Measurements from ENCODE around the gene PCDHGC4.
A peak's percentile ranks its signal among the peaks of the same experiment; 100 is the strongest.

PCDHGC4 gene

DNA sequence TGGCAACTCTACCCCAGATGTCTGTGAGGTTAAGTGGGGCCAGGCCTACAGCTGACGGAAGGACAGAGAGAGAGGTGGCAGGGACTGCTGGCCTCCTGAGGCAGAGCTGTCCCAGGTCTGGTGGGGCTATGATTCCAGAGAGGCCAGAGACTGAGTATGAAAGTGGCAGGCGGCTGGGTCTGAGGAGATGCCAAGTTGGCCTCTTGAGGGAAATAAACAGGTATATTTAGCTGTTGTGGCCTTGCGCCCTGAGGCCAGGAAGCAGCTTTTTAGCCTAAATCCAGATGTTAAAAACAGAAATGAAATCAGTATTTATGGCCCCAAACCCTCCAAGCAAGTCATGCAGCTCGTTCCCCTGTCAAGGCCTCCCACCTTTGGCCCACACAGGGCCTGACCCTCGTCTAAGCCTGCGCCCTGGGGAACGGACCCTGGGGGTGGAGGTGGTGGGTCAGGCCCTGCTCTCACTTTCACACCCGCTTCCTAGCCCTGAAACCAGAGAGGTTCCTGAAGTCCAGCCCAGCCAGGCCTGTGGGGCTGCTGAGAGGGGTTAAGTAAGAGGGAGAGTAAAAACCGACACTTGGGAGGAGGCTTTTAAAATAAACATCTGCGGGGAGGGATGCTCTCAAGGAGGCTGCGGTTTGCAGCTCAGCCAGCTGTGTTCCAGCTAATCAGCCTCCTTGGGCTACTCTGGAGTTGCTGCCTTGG, 22.7 kb downstream of the PCDHGC4 start:
- peak overlapping the region in 1 of 2 donors; percentile 45 for H3K4me3 ChIP-seq (ENCODE audit: low read depth in 1 of 2, low read length in 2 of 2)
- H3K36me3 ChIP-seq (ENCODE audit: insufficient read depth, low read length): peaks cover 23% of the 10 kb centered on the region
- no peaks in the 10 kb centered on the region for H3K27me3 ChIP-seq (ENCODE audit: control insufficient read depth in 1 of 2, insufficient read depth in 2 of 2, low read length in 2 of 2)
- peak overlapping the region; percentile 72 for H3K27ac ChIP-seq (ENCODE audit: low read depth, low read length)
- H3K4me1 ChIP-seq (ENCODE audit: insufficient read depth, low read length): peaks cover 38% of the 10 kb centered on the region
- H3K9me3 ChIP-seq (ENCODE audit: low read length): no peaks in the 10 kb centered on the region
- H3K9ac ChIP-seq (ENCODE audit: low read length): no peak overlapping the region

DNA sequence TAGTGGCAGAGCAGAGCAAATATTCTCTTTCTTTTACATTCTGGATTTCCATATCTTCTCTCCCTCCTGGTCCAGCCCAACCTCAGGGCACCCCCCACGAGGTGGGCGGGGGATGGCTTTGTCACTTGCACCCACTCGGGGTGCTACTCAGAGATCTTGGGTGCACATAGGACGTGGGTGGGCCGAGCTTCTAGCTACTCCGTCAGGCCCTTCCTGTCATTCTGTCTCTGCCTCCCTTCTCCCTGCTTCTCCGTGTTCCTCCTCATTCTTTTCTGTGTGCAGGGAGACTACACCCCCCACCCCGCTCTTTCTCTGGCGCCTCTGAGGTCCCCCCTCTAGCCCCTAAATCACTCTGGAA, 23.6 kb downstream of the PCDHGC4 start:
- peaks cover 38% of the 10 kb centered on the region for H3K4me1 ChIP-seq (ENCODE audit: insufficient read depth, low read length)
- no peaks in the 10 kb centered on the region for H3K27me3 ChIP-seq (ENCODE audit: control insufficient read depth in 1 of 2, insufficient read depth in 2 of 2, low read length in 2 of 2)
- no peaks in the 10 kb centered on the region for H3K9me3 ChIP-seq (ENCODE audit: low read length)
- peak overlapping the region; percentile 24 to 45 for H3K4me3 ChIP-seq (ENCODE audit: low read depth in 1 of 2, low read length in 2 of 2)
- no peak overlapping the region for H3K9ac ChIP-seq (ENCODE audit: low read length)
- H3K27ac ChIP-seq (ENCODE audit: low read depth, low read length): peak overlapping the region; percentile 72
- peaks cover 23% of the 10 kb centered on the region for H3K36me3 ChIP-seq (ENCODE audit: insufficient read depth, low read length)

DNA sequence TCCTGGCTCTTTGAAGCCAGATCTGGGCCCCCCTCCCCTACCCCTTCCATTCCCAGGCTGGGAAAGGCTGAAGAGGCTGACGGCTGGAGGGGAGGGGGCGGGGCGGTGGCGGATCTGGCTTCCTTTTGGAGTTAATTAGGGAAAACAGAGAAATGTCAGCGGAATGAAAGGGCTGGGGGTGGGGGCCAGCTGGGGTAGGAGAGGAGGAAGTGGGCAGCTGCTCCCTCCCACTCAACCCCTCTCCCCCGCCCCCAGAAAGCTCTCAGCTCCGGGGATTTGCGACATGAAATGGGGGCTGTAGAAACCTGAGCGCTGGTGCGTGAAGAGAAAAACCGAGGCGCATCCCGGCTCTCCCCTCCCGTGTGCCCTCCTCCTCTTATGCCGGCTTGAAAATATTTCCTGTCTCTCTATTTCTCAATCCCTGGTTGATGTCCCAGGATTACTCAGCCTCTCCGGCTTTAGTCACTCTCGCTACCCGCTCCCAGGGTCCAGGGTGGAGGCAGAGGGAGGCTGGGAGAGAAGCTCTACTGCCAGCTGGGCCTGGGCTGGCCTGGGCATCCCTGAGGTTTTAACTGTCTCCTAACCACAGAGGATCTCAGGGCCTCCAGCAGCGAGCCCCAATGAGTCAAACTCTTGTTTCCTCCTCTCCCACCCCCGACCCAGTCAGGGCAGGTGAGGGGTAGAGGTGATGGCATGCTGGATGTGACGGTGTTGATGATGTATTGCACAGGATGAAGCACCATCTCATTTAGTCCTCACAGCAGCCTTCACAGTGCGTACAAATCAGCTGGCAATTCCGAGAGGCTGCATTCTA, 24.2 kb downstream of the PCDHGC4 start:
- H3K27me3 ChIP-seq (ENCODE audit: control insufficient read depth in 1 of 2, insufficient read depth in 2 of 2, low read length in 2 of 2): no peaks in the 10 kb centered on the region
- no peaks in the 10 kb centered on the region for H3K9me3 ChIP-seq (ENCODE audit: low read length)
- peaks cover 39% of the 10 kb centered on the region for H3K4me1 ChIP-seq (ENCODE audit: insufficient read depth, low read length)
- H3K36me3 ChIP-seq (ENCODE audit: insufficient read depth, low read length): peaks cover 23% of the 10 kb centered on the region
- H3K4me3 ChIP-seq (ENCODE audit: low read depth in 1 of 2, low read length in 2 of 2): peak overlapping the region; percentile 24 to 45
- peak overlapping the region; percentile 72 for H3K27ac ChIP-seq (ENCODE audit: low read depth, low read length)
- H3K9ac ChIP-seq (ENCODE audit: low read length): no peak overlapping the region

DNA sequence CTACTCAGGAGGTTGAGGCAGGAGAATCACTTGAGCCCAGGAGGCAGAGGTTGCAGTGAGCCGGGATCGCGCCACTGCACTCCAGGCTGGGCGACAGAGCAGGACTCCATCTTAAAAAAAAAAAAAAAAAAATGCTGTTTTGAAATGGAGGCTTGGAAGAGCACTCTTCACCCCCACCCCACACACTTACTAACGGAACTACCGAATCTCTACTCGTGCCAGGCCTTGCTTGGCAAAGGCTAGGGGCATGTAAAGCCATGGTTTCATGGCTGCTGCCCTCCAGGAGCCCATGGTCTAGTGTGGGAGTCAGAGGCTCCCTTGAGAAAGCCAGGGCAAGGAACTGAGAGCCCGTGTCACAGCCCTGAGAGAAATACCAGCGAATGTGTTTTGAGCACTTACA, 25.3 kb downstream of the PCDHGC4 start:
- H3K27ac ChIP-seq (ENCODE audit: low read depth, low read length): no peak overlapping the region
- peaks cover 22% of the 10 kb centered on the region for H3K36me3 ChIP-seq (ENCODE audit: insufficient read depth, low read length)
- H3K27me3 ChIP-seq (ENCODE audit: control insufficient read depth in 1 of 2, insufficient read depth in 2 of 2, low read length in 2 of 2): no peaks in the 10 kb centered on the region
- H3K4me1 ChIP-seq (ENCODE audit: insufficient read depth, low read length): peaks cover 50% of the 10 kb centered on the region
- no peaks in the 10 kb centered on the region for H3K9me3 ChIP-seq (ENCODE audit: low read length)
- no peak overlapping the region for H3K4me3 ChIP-seq (ENCODE audit: low read depth in 1 of 2, low read length in 2 of 2)
- no peak overlapping the region for H3K9ac ChIP-seq (ENCODE audit: low read length)

DNA sequence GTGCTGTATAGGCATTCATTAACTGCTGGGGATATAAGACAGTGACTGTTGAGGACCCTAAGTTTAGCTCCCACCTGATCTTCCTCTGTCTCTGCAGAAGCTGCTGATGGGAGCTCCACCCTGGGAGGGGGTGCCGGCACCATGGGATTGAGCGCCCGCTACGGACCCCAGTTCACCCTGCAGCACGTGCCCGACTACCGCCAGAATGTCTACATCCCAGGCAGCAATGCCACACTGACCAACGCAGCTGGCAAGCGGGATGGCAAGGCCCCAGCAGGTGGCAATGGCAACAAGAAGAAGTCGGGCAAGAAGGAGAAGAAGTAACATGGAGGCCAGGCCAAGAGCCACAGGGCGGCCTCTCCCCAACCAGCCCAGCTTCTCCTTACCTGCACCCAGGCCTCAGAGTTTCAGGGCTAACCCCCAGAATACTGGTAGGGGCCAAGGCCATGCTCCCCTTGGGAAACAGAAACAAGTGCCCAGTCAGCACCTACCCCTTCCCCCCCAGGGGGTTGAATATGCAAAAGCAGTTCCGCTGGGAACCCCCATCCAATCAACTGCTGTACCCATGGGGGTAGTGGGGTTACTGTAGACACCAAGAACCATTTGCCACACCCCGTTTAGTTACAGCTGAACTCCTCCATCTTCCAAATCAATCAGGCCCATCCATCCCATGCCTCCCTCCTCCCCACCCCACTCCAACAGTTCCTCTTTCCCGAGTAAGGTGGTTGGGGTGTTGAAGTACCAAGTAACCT, 26.2 kb downstream of the PCDHGC4 start:
- H3K9ac ChIP-seq (ENCODE audit: low read length): no peak overlapping the region
- no peak overlapping the region for H3K27ac ChIP-seq (ENCODE audit: low read depth, low read length)
- no peaks in the 10 kb centered on the region for H3K27me3 ChIP-seq (ENCODE audit: control insufficient read depth in 1 of 2, insufficient read depth in 2 of 2, low read length in 2 of 2)
- H3K4me1 ChIP-seq (ENCODE audit: insufficient read depth, low read length): peaks cover 59% of the 10 kb centered on the region
- peaks cover 14% of the 10 kb centered on the region for H3K36me3 ChIP-seq (ENCODE audit: insufficient read depth, low read length)
- H3K4me3 ChIP-seq (ENCODE audit: low read depth in 1 of 2, low read length in 2 of 2): no peak overlapping the region
- H3K9me3 ChIP-seq (ENCODE audit: low read length): no peaks in the 10 kb centered on the region

DNA sequence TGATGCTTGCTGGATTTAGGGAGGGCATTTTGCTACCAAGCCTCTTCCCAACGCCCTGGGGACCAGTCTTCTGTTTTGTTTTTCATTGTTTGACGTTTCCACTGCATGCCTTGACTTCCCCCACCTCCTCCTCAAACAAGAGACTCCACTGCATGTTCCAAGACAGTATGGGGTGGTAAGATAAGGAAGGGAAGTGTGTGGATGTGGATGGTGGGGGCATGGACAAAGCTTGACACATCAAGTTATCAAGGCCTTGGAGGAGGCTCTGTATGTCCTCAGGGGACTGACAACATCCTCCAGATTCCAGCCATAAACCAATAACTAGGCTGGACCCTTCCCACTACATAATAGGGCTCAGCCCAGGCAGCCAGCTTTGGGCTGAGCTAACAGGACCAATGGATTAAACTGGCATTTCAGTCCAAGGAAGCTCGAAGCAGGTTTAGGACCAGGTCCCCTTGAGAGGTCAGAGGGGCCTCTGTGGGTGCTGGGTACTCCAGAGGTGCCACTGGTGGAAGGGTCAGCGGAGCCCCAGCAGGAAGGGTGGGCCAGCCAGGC, 27.0 kb downstream of the PCDHGC4 start:
- Histone ChIP-seq H3K9ac (ENCODE audit: low read length) (no peak overlapping the region), H3K9me3 (ENCODE audit: low read length) (no peaks in the 10 kb centered on the region), H3K36me3 (ENCODE audit: insufficient read depth, low read length) (peaks cover 22% of the 10 kb centered on the region), H3K4me3 (ENCODE audit: low read depth in 1 of 2, low read length in 2 of 2) (peak overlapping the region in 1 of 2 donors; percentile 92), H3K27me3 (ENCODE audit: control insufficient read depth in 1 of 2, insufficient read depth in 2 of 2, low read length in 2 of 2) (no peaks in the 10 kb centered on the region), H3K27ac (ENCODE audit: low read depth, low read length) (peak overlapping the region; percentile 88), H3K4me1 (ENCODE audit: insufficient read depth, low read length) (peaks cover 54% of the 10 kb centered on the region)

DNA sequence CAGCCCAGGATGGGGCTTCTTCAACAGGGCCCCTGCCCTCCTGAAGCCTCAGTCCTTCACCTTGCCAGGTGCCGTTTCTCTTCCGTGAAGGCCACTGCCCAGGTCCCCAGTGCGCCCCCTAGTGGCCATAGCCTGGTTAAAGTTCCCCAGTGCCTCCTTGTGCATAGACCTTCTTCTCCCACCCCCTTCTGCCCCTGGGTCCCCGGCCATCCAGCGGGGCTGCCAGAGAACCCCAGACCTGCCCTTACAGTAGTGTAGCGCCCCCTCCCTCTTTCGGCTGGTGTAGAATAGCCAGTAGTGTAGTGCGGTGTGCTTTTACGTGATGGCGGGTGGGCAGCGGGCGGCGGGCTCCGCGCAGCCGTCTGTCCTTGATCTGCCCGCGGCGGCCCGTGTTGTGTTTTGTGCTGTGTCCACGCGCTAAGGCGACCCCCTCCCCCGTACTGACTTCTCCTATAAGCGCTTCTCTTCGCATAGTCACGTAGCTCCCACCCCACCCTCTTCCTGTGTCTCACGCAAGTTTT, 27.6 kb downstream of the PCDHGC4 start:
- Histone ChIP-seq H3K4me3 (ENCODE audit: low read depth in 1 of 2, low read length in 2 of 2) (peak overlapping the region; percentile 83 to 92), H3K27ac (ENCODE audit: low read depth, low read length) (peak overlapping the region; percentile 88), H3K4me1 (ENCODE audit: insufficient read depth, low read length) (peaks cover 48% of the 10 kb centered on the region), H3K9ac (ENCODE audit: low read length) (peak overlapping the region; percentile 66), H3K27me3 (ENCODE audit: control insufficient read depth in 1 of 2, insufficient read depth in 2 of 2, low read length in 2 of 2) (no peaks in the 10 kb centered on the region), H3K36me3 (ENCODE audit: insufficient read depth, low read length) (peaks cover 24% of the 10 kb centered on the region), H3K9me3 (ENCODE audit: low read length) (no peaks in the 10 kb centered on the region)

DNA sequence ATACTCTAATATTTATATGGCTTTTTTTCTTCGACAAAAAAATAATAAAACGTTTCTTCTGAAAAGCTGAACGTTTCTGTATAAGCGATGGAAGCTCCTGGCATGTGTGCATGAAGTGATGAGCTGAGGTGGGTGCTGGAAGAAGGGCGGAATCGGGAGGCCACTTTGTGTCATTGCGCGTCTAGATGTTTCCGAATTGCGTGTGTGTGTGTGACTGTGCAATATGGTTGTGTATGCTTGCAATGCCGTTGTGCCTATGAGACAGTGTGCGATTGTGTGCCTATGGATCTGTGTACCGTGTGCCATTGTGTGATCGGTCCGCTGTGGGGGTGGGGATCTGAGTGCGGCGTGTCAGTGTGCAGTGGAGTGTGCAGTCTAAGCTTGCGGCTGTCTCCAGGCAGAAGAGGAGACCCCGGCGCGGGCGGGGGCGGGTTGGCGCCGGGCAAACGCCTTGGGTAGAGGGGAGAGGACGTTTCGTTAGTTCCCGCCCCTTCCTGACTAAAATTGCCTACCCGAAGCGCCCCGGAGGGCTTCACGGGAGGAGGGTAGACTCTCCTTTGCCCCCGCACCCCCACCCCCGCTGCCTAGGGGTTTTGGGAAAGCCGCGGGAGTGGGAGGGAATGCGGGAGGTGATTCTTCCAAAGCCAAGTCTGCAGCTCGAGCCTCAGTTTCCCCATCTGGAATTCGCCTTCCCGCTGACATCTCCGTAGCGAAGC, 28.2 kb downstream of the PCDHGC4 start:
- peak overlapping the region; percentile 83 to 92 for H3K4me3 ChIP-seq (ENCODE audit: low read depth in 1 of 2, low read length in 2 of 2)
- peaks cover 24% of the 10 kb centered on the region for H3K36me3 ChIP-seq (ENCODE audit: insufficient read depth, low read length)
- H3K27ac ChIP-seq (ENCODE audit: low read depth, low read length): peak overlapping the region; percentile 88
- peak overlapping the region; percentile 66 for H3K9ac ChIP-seq (ENCODE audit: low read length)
- H3K27me3 ChIP-seq (ENCODE audit: control insufficient read depth in 1 of 2, insufficient read depth in 2 of 2, low read length in 2 of 2): no peaks in the 10 kb centered on the region
- H3K9me3 ChIP-seq (ENCODE audit: low read length): no peaks in the 10 kb centered on the region
- H3K4me1 ChIP-seq (ENCODE audit: insufficient read depth, low read length): peaks cover 42% of the 10 kb centered on the region

DNA sequence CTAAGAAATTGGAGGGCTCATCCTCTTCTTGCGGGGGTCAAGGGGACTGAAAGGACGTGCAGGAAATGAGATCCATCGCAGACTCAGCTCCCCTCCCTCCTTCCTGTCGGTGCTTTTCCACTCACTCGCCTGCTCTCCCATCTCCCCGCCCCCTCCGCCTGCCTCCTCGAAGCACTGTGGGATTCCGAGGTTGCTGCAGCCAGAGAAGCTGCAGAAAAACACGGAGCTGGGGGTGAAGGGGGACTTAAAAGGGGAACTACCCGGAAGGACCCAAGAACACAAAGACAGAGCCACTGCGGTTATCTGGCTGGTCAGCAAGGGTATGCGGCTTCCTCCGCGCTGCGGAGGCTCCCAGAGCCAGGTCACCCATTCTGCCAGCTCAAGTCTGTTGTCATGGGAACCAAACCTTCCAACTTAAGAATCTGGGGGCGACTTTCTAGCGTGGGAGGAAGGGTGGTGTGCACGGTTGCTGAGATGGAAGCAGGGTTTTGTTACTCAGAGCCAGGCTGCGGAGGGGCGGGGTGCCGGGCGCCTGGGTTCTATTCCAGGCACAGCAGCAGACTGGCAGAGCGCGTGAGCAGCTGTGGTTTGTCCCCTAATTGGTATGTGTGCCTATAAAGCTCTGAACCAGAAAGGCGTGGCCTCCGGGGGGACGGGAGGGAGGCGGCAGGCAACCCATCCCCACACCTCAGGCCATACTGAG, 28.9 kb downstream of the PCDHGC4 start:
- H3K9me3 ChIP-seq (ENCODE audit: low read length): no peaks in the 10 kb centered on the region
- peaks cover 36% of the 10 kb centered on the region for H3K4me1 ChIP-seq (ENCODE audit: insufficient read depth, low read length)
- peak overlapping the region; percentile 88 for H3K27ac ChIP-seq (ENCODE audit: low read depth, low read length)
- peaks cover 24% of the 10 kb centered on the region for H3K36me3 ChIP-seq (ENCODE audit: insufficient read depth, low read length)
- peak overlapping the region; percentile 66 for H3K9ac ChIP-seq (ENCODE audit: low read length)
- H3K27me3 ChIP-seq (ENCODE audit: control insufficient read depth in 1 of 2, insufficient read depth in 2 of 2, low read length in 2 of 2): no peaks in the 10 kb centered on the region
- peak overlapping the region; percentile 83 to 92 for H3K4me3 ChIP-seq (ENCODE audit: low read depth in 1 of 2, low read length in 2 of 2)

Data from muscle layer of colon (tissue), 2 donors.